Stimulated activated CD4-positive, alpha-beta T cell treated with anti-CD3 and anti-CD28 coated beads, Interleukin-1b, Interleukin-23, amount 100 ng/mL, for 4 hours (primary cell): ENCODE results near the gene ZNF714.
"Not testable (repeated sequence)": the region's sequence is repeated elsewhere in the genome, so short reads cannot be mapped to it uniquely, and the experiment has no call there.

Source experiments
- DNase-seq, 2 donors: peaks; one replicate each; pipeline ENCODE4 v3.0.0-alpha.2; 2020; ENCODE audit warnings: low read depth in 2 of 2

ZNF714 gene

DNA sequence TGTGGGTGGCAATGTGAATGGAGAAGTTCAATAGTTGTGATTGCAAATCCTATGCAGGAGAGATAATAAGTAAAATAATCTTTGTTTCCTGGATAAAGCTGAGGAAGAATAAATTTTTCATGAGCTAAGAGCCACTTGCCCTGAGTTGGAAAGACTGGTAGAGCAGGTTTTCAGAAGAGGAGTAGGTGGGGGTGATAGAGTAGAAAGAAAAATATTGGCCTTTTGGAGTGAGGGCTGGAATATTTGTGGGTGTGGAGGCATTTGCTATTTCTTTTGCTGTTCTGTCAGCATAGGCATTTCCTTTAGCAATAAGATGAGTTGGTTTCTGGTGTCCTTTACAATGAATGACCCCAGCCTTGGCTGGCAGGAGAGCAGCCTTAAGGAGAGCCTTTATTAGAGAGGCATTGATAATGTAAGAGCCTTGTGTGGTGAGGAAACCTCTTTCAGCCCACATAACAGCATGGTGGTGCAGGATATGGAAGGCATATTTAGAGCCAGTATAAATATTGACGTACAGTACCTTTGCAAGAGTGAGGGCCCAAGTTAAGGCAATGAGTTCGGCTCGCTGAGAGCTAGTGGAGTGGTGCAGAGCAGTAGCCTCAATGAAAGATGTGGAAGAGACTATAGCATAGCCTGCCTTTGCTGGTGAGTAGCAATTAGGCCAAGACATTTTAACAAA, 48.2 kb downstream of the ZNF714 start:
- no peak for DNase-seq

GRCh38 chr19:21133633-21134032, 51.6 kb downstream of the ZNF714 start:
- DNase-seq, result no peak

- DNase-seq, result no peak
Observed at GRCh38 chr19:21134934-21135366, 52.9 kb downstream of the ZNF714 start.

DNA sequence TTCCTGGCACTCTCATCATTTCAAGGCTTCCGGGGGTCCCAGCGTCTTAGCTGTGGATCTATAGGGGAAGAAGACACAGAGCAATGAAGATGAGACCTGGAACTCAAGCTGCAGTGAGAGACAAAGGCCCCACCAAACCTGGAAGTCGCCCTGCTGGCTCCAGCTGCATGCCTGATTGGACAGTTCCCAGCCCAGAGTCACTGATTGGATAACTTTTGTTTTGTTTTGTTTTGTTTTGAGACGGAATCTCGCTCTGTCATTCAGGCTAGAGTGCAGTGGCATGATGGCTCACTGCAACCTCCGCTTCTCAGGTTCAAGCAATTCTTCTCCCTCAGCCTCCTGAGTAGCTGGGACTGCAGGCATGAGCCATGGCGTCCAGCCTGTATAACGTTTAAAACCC, 53.4 kb downstream of the ZNF714 start:
- DNase-seq, result no peak

DNA sequence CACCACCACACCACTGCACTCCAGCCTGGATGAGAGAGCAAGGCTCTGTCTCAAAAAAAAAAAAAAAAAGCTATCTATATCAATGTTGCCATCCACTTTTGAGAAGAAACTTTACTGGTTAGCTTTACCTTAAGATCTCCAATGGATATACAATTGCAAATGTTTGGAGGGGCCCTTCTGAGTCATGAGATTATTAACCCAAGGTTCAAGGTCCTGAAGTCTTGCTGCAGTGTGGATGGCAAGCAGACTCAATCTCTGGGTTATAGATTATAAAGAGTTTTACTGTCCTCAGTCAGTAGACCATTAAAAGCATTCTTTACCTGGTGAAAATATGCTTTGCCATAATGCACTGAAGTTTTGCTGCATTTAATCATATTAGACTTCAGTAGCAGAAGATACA, 56.1 kb downstream of the ZNF714 start:
- DNase-seq, result no peak

- DNase-seq, result not testable (repeated sequence)
Observed at GRCh38 chr19:21141006-21141405, 59.0 kb downstream of the ZNF714 start.

GRCh38 chr19:21141787-21142464, 59.9 kb downstream of the ZNF714 start, which contains the start of gene ZNF431:
Gene ZNF431 (plus strand): TSS chr19:21142040. CDS start chr19:21142184, 144 bp downstream.
- DNase-seq, result peak; percentile 72 to 75

DNA sequence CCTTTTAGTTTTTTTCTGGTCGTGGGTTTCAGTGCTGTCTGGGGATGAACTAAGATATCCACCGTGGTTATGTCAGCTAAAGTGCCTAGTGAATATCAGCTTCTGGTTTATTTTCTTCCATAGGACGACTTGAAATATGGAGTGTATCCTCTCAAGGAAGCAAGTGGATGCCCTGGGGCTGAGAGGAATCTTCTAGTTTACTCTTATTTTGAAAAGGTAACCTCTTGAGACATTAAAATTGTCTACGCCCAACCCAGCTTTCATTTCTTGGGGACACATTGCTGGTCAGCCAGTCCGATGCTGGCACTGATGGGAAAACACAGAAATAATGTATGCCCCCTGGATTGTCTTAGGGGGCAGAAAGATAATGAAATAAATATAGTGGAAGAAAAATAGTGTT, 61.4 kb downstream of the ZNF714 start:
- no peak for DNase-seq

- no peak for DNase-seq
Observed at GRCh38 chr19:21143854-21144253, 61.9 kb downstream of the ZNF714 start.

DNA sequence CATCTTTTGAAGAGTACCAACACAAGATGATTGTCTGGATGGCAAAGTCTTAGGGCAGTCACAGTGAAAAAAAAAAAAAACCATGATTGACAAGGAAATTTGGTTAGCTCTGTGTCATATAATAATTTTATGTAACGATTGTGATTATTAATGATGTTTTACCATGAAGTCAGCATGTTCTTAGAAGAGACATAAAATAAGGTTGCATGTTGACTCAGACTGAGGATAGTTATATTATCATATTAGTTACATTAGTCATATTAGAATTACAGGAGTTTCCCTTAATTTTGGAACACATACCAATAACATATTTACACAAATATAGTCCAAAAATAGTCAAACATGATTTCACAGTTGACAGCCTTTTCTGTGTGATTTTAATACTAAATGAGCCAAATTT, 65.5 kb downstream of the ZNF714 start:
- DNase-seq, result no peak

DNA sequence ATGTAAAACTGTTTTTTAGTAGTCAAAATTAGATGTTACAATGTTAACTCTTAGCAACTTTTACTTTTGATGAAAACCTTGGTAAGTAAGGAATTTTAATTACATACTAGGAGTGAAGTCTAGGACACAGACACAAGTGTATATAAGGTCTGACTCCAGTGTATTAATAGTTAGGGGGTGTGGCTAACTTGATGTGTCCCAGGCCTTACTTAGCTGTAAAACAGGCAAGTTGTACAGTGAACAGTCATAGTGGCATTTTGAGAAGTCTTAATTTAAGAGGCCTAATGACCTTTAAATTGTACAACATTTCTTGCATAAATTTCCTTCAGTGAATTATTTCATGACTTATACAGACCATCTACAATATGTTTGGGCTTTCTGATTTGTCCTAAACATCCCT, 66.7 kb downstream of the ZNF714 start:
- DNase-seq, result no peak

- DNase-seq, result no peak
Observed at GRCh38 chr19:21149877-21150276, 67.9 kb downstream of the ZNF714 start.

- no peak for DNase-seq
Observed at GRCh38 chr19:21151460-21151859, 69.5 kb downstream of the ZNF714 start.

- no peak for DNase-seq
Observed at GRCh38 chr19:21158523-21159135, 76.6 kb downstream of the ZNF714 start.

- no peak for DNase-seq
Observed at GRCh38 chr19:21164541-21164940, 82.5 kb downstream of the ZNF714 start.

- no peak for DNase-seq
Observed at GRCh38 chr19:21166436-21166835, 84.4 kb downstream of the ZNF714 start.
